Endothelial cell of hepatic sinusoid (primary cell): ENCODE measurements around the gene FAF1.

Experiments used
- in situ Hi-C: cut with HindIII; loops from 2 replicates; pipeline ENCODE4 v1.10.0; 2017; ENCODE audit warnings: low sequenced_read_pairs

Gene FAF1

GRCh38 chr1:50521703-50522102, 438.4 kb downstream of the FAF1 start:
- in situ Hi-C loops, result no loop called here

DNA sequence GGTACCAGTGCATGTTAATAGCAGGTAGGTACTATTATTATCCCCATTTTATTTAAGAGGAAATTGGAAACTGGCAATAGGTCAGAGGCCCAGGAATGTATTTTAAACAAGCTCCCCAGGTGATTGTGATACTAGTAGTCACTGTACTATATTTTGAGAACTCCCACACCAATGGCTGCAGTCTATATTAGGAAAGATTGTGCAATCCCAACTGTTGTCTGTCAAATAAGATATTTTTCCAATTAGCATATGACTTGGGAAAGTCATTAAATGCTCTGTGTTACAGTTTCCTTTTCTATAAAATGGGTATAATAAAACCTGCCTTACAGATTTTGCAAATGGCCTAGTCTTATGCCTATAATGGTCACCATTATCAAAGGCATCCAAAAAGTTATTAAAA, 442.6 kb downstream of the FAF1 start:
- in situ Hi-C loops, result no loop called here

DNA sequence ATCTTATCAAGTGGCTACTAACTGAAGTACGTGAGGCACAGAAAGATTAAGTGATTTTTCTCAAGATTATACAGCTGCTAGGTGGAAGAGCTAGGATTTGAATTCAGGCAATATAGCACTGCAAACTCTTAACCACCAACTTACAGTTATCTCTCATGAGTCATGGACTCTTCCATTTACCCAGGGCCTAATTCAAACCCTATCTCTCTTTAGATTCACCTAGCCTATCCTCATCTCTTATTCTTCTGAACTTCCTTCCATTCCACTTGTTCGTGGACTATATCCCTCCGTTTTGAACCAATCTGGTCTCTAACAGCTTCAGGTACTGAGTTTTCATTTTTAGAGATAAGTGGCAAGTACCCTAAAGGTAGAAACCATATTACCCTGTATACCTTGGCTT, 444.0 kb downstream of the FAF1 start:
- in situ Hi-C loops, result no loop called here

DNA sequence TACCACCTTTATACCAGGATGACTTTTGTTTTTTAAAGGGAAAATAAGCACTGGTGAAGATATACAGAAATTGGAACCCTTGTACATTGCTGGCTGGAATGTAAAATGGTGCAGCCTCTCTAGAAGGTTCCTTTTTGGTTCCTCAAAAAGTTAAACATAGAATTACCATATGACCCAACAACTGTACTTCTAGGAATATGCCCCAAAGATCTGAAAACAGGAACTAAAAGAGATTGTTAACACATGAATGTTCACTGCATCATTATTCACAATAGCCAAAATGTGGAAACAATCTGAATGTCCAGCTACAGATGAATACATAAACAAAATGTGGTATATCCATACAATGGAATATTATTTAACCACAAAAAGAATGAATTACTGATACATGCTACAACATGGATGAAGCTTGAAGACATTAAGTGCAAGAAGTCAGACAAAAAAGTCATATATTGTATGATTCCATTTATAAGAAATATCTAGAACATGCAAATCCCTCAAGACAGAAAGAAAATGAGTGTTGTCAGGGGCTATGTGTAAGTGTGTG, 452.0 kb downstream of the FAF1 start:
- in situ Hi-C loops, result no loop called here

DNA sequence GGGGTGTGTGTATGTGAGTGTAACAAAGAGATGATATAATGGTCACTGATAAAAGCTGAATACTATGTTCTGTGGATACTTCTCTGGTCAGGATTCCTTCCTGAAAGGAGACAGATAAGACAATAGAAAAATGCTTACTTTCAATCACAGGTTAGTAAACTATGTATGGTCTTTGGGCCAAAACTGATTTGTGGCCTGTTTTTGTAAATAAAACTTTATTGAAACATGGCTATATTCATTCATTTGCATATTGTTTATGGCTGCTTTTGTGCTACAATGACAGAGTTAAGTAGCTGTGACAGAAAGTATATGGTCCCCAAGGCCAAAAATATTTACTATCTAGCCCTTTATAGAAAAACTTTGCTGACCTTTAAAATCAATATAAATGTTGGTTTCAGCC, 454.6 kb downstream of the FAF1 start:
- in situ Hi-C loops, result no loop called here

- in situ Hi-C loops, result no loop called here
These were observed 456.6 kb downstream of the FAF1 start for GRCh38 chr1:50503515-50503914.

DNA sequence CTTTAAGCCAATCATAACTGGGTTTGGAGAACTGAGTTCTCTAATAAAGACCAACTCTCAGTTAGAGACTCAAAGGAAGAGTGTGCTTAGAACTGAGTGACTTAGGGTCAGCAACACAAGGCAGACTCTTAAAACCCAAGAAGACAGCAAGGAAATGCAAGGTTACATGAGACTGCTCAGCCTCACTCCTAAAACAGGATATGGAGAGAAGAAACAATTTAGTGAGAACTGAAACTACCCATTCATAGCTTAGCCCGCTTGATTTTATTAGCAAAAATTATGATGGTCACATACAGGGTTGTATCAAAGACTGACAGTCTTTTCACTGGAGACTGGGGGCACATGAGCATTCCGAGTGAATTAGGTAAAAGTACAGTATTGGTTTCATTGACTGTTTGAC, 457.9 kb downstream of the FAF1 start:
- in situ Hi-C loops, result no loop called here

DNA sequence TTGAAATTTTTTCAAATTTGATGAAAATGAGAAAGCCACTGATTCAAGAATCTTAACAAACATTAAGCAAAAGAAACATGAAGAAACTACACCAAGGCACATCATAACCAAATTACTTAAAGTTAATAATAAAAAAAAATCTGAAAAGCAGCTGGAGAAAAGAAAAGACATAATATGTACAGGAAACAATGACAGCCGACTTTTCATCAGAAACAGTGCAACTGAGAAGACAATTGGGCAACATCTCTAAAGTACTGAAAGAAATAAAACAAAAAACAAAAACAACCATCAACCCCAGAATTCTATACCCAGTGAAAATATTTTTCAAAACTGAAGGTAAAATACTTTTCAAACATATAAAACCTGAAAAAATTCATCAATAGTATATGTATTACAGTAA, 463.1 kb downstream of the FAF1 start:
- in situ Hi-C loops, result no loop called here

DNA sequence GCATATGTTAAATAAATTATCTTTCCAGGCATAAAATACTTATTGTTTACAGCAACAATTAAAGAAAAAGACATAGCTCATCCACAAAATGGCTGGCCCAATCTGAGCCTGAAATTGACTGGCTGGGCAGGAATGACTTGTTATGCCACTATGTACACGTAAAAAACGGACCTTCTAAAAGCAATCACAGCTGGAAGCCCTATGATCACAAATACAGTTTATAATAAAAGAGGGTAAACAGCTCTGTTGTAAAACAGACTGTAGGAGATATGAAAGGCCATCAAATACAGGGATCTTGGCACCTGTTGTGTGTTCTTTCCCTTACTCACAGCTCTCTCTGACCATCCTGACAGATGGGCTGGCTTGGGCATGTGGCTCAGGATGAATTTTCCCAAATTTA, 466.4 kb downstream of the FAF1 start:
- in situ Hi-C loops, result no loop called here

DNA sequence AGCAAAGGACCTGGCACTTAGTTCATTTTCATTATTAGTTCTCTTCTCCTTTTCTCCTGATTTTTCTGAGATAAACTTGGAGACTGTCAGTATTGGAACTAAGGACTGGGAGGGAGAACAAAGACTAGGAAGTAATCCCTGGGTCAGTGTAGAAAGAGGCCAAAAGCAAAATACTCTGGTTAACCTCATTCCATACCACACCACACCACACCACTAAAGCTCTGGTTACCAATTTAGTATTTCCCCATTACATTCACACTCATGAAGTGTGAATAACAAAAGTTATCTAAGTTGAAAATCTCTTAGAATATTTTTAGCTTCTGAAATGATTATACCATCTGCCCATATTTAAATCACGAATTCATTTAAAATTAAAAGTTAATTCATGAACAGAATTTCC, 467.9 kb downstream of the FAF1 start:
- in situ Hi-C loops, result no loop called here

- in situ Hi-C loops, result no loop called here
These were observed 468.9 kb downstream of the FAF1 start for GRCh38 chr1:50491142-50491541.

DNA sequence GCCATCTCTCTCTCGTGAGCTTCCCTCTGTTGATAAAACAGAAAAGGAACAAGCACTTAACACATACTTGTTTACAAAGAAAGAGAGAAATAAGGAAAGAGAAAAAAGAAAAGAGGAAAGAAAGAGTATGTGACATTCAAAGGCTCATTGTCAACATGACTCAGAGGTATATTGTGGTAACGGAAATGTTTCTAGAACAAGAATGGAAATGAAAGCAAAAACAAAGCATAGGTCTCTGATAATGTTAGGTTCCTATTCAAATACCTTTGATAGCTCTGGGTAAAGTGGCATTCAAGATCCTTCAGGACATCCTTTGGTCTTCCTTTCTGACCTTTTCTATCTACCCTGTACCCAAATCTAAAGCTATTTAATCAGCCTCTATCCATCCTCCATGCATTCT, 469.4 kb downstream of the FAF1 start:
- in situ Hi-C loops, result no loop called here

DNA sequence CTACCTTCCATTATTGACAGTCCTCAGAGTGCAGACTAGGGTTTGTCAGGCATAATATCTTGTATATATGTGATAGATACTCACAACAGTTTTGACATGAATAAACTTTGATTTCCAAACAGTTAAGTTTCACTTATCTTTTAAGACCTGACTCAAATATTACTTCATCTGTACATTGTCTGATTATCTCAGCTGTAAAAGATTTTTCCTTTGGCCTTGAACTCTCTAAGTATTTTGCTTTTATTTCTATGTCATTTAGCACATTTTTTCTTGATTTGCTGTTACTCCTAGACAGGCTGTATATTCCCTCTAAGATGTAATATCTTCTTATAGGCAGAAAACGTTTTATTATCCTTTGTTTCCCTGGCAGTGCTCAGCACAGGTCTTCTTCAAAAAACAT, 471.2 kb downstream of the FAF1 start:
- in situ Hi-C loops, result no loop called here

DNA sequence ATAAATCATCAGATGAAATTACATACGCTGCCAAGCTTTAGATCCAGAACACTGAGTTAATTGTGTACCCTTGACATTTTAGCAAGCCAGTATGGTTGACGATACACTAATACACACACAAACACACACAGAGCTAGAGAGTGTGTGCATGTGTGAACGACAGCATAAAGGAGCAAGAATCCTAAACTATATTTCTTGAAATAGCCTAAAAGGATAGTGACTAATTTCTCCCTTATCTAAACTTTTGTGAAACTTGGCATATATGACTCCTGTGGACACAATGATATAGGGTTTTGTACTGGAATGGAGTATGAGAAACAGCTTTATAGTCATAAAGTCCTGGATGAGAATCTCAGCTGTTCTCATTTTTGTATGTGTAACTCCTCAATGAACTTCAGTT, 471.7 kb downstream of the FAF1 start:
- in situ Hi-C loops, result no loop called here

DNA sequence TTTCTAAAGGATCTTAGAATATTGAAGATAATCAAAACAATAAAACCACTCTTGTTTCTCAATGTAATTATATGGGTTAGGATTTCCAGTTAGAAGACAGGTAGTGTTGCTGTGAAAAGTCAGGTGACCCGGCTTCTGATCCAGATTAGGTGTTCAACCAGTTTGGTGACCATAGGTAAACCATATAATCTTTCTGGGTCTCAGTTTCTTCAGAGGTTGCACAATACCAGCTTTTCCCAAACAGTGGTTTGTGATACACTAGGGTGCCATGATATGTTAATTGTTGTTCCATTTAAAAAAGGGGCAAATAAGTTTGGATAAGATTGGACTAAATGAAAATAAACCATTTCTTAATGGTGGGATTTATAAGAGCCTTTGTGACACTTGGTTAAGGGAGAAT, 472.3 kb downstream of the FAF1 start:
- in situ Hi-C loops, result no loop called here

GRCh38 chr1:50481142-50481736, 478.8 kb downstream of the FAF1 start:
- in situ Hi-C loops, result no loop called here

GRCh38 chr1:50476800-50477199, 483.3 kb downstream of the FAF1 start:
- in situ Hi-C loops, result no loop called here

DNA sequence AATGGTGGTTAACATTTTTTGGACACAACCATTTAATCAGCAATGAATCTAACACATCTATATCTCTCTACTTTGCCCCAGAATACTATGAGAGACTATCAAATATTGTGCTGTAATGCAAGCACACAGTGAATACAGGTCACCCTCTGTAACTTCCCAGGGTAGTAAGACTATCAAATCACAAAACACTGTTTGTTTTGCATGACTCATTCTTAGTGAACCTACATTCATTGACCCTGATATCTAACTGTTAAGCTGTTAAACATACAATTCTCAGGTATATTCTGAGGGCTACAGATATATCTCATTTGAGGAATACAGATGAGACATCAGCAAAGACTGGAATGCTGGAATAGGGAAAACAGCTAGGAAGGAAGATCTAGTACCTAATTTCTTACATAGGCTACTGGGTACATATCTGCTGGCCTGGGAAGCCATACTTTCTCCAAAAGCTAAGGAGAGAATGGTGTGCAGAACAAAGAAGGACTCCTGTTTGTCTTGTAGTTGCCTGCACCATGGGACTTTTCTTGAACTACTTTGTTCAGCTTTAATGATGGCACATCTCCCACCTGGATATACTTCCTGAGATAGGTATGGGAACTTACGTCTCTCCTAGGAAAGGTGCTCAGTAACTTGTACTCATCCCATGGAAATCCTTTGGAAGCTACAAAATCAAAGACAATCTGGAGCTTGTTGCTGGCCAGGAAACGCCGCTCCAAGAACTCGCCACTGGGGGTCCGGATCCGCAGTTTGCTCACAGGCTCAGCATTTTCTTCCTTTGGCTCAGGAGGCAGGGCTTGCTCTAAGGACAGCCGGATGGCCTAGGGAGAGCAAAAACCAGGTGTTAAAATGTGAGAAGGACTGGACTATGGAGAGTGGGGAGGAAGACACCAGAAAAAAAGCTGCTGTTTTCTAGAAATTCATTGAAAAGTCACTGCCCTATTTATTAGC, 484.9 kb downstream of the FAF1 start:
- in situ Hi-C loops, result no loop called here

- in situ Hi-C loops, result no loop called here
These were observed 486.6 kb downstream of the FAF1 start for GRCh38 chr1:50473513-50473912.

GRCh38 chr1:50471967-50472366, 488.1 kb downstream of the FAF1 start:
- in situ Hi-C loops, result no loop called here

DNA sequence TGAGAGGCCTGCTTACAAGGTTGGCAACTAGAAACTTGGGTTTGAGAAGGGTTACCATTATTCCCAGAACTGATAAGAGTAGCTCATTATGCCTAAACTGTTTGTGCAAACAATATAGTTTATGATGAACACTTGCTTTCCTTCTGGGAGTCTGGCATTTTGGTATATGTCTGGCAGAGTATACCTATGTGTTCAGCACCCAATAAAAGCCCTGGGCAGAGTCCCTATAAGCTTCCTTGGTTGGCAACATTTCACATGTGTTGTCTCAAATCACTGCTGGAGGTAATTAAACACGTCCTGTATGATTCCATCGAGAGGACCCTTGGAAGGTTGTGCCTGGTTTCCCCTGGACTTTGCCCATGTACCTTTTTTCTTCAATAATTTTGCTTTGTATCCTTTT, 497.1 kb downstream of the FAF1 start:
- in situ Hi-C loops, result no loop called here

DNA sequence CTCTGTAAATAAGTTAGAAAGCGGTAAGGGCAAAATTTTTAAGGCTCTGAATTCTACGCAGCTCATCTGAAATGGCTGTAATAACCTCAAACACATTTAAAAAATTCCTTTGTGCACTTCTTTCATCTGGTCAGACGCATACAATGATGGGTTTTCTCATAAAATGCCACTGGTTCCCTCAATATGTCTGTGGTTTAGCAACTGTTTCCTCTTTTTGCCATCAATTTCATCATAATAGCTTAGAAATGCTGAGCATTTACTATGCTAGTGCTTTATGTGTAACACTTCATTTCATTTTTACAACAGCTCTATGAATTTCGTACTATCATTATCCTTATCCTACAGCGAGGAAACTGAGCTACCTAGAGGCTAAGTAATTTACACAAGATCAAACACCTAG, 501.6 kb downstream of the FAF1 start:
- in situ Hi-C loops, result no loop called here
